Uterus (tissue), 2 donors: ENCODE data around the gene CDKN2AIP.

Source experiments
- CTCF ChIP-seq, 4 experiments: fragments of 200-600 bp in 2 of 4; fragments of 450-650 bp in 2 of 4; sonication (generic) in 2 of 4; IDR thresholded peaks; one replicate each; pipeline ENCODE4 v1.5.1; 2016 to 2019; ENCODE audit warnings: antibody characterized with exemption in 4 of 4, mild to moderate bottlenecking in 2 of 4, moderate library complexity in 1 of 4
- POLR2A ChIP-seq, 2 donors: fragments of 450-650 bp; IDR thresholded peaks; one replicate each; pipeline ENCODE4 v1.6.1; 2016; ENCODE audit warnings: antibody characterized with exemption in 2 of 2, mild to moderate bottlenecking in 1 of 2, moderate library complexity in 1 of 2

- TF ChIP-seq CTCF (IDR thresholded peaks at IDR 0.05) (no peak), POLR2A (IDR thresholded peaks at IDR 0.05) (no peak)
Observed at GRCh38 chr4:183430317-183430993, 14.0 kb upstream of the CDKN2AIP start.
